ENCODE results near the gene LY6G6D.

The LY6G6D gene, protein sequence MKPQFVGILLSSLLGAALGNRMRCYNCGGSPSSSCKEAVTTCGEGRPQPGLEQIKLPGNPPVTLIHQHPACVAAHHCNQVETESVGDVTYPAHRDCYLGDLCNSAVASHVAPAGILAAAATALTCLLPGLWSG

DNA sequence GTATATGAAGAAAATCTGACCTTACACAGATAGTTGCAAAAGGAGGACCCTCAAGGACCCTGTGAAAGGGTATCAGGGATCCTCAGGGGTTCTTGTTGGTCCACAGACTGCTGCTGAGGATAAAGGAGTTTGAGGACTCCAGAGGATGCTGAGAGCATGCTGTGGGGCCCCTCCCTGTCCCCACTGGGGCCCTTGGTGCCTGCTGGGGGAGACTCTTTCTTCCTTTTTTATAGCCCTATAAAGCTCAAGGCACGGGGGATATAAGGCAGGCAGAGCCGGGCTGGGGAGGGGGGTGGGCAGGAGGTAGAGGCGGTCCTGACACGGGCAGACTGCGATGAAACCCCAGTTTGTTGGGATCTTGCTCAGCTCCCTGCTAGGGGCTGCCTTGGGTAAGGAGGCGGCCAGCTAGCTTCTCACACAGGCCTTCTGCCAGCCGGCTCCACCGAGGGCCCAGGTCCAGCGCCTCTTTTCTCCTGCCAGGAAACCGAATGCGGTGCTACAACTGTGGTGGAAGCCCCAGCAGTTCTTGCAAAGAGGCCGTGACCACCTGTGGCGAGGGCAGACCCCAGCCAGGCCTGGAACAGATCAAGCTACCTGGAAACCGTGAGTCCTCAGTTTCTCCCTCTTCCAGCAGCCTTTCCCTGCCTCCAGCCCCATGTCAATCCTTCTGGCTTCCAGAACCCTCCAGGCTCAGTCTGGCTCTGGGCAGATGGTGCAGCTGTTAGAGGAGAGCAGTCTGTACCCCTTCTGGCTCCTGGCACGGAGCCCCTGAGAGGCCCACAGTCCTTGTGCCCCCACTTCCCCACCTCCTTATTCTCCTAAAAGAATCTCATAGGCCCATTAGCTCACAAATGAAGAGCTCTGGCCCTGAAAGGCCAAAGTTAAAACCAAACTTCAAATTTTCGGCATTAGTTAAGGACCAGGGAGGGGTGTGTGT lies at the start of gene LY6G6D:
Gene LY6G6D, plus strand, starts transcription at position 327 of the 937 bp plus-strand sequence. Its CDS starts 8 bp downstream, at position 335.
- H3K4me3 ChIP-seq (ENCODE audit: low read depth in 1 of 2, low read length in 2 of 2) = no peak within 1 kb of the TSS
- H3K9me3 ChIP-seq (ENCODE audit: low read length) = no peaks in the 10 kb centered on the region
- no peak within 1 kb of the TSS for H3K9ac ChIP-seq (ENCODE audit: low read length)
- no peaks in the 10 kb centered on the region for H3K27me3 ChIP-seq (ENCODE audit: control insufficient read depth in 1 of 2, insufficient read depth in 2 of 2, low read length in 2 of 2)
- peak within 1 kb of the TSS; percentile 27 for H3K27ac ChIP-seq (ENCODE audit: low read depth, low read length)
- no peaks in the 10 kb centered on the region for H3K36me3 ChIP-seq (ENCODE audit: insufficient read depth, low read length)
- H3K4me1 ChIP-seq (ENCODE audit: insufficient read depth, low read length) = peaks cover 9% of the 10 kb centered on the region

- peak within 1 kb of the TSS; percentile 85 to 96 for H3K4me3 ChIP-seq (ENCODE audit: low read depth in 1 of 2, low read length in 2 of 2)
- peaks cover 43% of the 10 kb centered on the region for H3K4me1 ChIP-seq (ENCODE audit: insufficient read depth, low read length)
- H3K27ac ChIP-seq (ENCODE audit: low read depth, low read length) = peak within 1 kb of the TSS; percentile 95
- peaks cover 57% of the 10 kb centered on the region for H3K36me3 ChIP-seq (ENCODE audit: insufficient read depth, low read length)
- peak within 1 kb of the TSS; percentile 96 for H3K9ac ChIP-seq (ENCODE audit: low read length)
- no peaks in the 10 kb centered on the region for H3K27me3 ChIP-seq (ENCODE audit: control insufficient read depth in 1 of 2, insufficient read depth in 2 of 2, low read length in 2 of 2)
- H3K9me3 ChIP-seq (ENCODE audit: low read length) = no peaks in the 10 kb centered on the region
Measured at GRCh38 chr6:31665501-31666336, 49.4 kb upstream of the LY6G6D start, which contains the start of gene CSNK2B. Gene CSNK2B (plus strand): TSS chr6:31666080. CDS start chr6:31666832, 752 bp downstream.

DNA sequence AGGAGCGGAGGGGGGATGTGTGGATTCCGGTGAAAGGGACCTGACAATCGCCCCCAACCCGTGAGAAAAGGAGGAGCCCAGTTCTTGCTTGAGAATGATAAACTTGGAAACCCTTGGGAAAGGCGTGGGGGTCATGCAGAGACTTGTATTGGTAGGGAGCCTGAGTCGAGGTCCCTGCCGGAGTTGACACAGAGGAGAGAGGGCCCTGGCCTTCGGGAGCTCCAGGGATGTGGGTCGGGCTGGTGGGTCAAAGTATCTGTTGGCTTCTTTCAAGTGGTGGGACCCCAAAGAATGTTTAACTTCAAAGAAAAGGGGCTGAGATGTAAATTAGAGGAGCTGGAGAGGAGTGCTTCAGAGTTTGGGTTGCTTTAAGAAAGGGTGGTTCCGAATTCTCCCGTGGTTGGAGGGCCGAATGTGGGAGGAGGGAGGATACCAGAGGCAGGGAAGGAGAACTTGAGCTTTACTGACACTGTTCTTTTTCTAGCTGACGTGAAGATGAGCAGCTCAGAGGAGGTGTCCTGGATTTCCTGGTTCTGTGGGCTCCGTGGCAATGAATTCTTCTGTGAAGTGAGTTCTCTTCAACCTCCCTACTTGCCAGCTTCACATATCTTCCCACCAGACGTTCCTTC lies 48.7 kb upstream of the LY6G6D start:
- Histone ChIP-seq H3K36me3 (ENCODE audit: insufficient read depth, low read length) (peaks cover 64% of the 10 kb centered on the region), H3K9ac (ENCODE audit: low read length) (peak overlapping the region; percentile 96), H3K4me3 (ENCODE audit: low read depth in 1 of 2, low read length in 2 of 2) (peak overlapping the region; percentile 85 to 96), H3K4me1 (ENCODE audit: insufficient read depth, low read length) (peaks cover 37% of the 10 kb centered on the region), H3K27ac (ENCODE audit: low read depth, low read length) (peak overlapping the region; percentile 95), H3K9me3 (ENCODE audit: low read length) (no peaks in the 10 kb centered on the region), H3K27me3 (ENCODE audit: control insufficient read depth in 1 of 2, insufficient read depth in 2 of 2, low read length in 2 of 2) (no peaks in the 10 kb centered on the region)

- Histone ChIP-seq H3K9me3 (ENCODE audit: low read length) (no peaks in the 10 kb centered on the region), H3K27ac (ENCODE audit: low read depth, low read length) (no peak within 1 kb of the TSS), H3K9ac (ENCODE audit: low read length) (no peak within 1 kb of the TSS), H3K4me3 (ENCODE audit: low read depth in 1 of 2, low read length in 2 of 2) (no peak within 1 kb of the TSS), H3K36me3 (ENCODE audit: insufficient read depth, low read length) (peaks cover 55% of the 10 kb centered on the region), H3K27me3 (ENCODE audit: control insufficient read depth in 1 of 2, insufficient read depth in 2 of 2, low read length in 2 of 2) (no peaks in the 10 kb centered on the region), H3K4me1 (ENCODE audit: insufficient read depth, low read length) (peaks cover 11% of the 10 kb centered on the region)
Measured at GRCh38 chr6:31669676-31670075, 45.5 kb upstream of the LY6G6D start, which contains the start of gene LY6G5B. Gene LY6G5B (plus strand): TSS chr6:31669976. CDS start chr6:31670951, 975 bp downstream.

GRCh38 chr6:31676322-31676903 lies 38.7 kb upstream of the LY6G6D start:
- H3K27me3 ChIP-seq (ENCODE audit: control insufficient read depth in 1 of 2, insufficient read depth in 2 of 2, low read length in 2 of 2) = no peaks in the 10 kb centered on the region
- no peak overlapping the region for H3K9ac ChIP-seq (ENCODE audit: low read length)
- no peak overlapping the region for H3K4me3 ChIP-seq (ENCODE audit: low read depth in 1 of 2, low read length in 2 of 2)
- peaks cover 10% of the 10 kb centered on the region for H3K4me1 ChIP-seq (ENCODE audit: insufficient read depth, low read length)
- peaks cover 9% of the 10 kb centered on the region for H3K36me3 ChIP-seq (ENCODE audit: insufficient read depth, low read length)
- no peaks in the 10 kb centered on the region for H3K9me3 ChIP-seq (ENCODE audit: low read length)
- no peak overlapping the region for H3K27ac ChIP-seq (ENCODE audit: low read depth, low read length)

DNA sequence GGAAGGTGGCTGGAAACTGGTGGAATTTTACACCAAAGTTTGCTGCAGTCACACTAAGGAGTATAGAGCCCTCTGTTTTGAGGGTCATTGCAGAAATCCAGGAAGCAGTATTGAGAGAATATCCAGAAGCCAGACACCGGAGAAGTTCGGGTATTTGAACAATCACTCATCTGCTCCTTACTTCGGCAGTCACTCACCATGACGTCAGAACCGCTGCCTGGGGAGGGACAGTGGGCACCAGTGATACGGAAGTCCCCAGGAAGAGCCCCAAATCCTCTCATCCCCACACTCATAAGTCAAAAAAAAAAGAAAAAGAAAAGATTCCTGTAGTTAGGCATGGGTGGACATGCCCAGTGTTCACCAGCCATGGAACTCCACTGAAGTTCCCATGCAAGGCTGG lies 38.2 kb upstream of the LY6G6D start:
- no peaks in the 10 kb centered on the region for H3K9me3 ChIP-seq (ENCODE audit: low read length)
- H3K27me3 ChIP-seq (ENCODE audit: control insufficient read depth in 1 of 2, insufficient read depth in 2 of 2, low read length in 2 of 2) = no peaks in the 10 kb centered on the region
- no peak overlapping the region for H3K9ac ChIP-seq (ENCODE audit: low read length)
- H3K36me3 ChIP-seq (ENCODE audit: insufficient read depth, low read length) = peaks cover 4% of the 10 kb centered on the region
- no peak overlapping the region for H3K27ac ChIP-seq (ENCODE audit: low read depth, low read length)
- H3K4me1 ChIP-seq (ENCODE audit: insufficient read depth, low read length) = peaks cover 13% of the 10 kb centered on the region
- H3K4me3 ChIP-seq (ENCODE audit: low read depth in 1 of 2, low read length in 2 of 2) = no peak overlapping the region

DNA sequence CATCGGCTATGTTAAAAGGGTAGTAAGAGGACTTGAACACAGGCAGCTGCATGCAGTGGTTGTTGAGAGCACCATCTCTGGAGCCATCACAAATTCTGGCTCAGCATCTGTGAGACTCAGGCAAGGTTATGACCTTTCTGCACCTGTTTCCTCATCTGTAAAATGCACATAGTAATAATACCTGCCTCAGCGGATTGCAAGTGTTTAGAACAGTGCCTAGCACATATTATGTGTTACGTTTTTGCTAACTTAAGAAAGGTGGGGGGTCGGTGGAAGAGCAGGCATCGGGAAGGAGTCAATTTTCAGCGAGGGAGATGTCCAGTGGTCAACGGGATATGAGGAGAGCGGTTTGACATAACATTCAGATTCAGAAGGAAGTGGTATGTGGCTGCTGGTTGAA lies 37.2 kb upstream of the LY6G6D start:
- Histone ChIP-seq H3K9ac (ENCODE audit: low read length) (no peak overlapping the region), H3K36me3 (ENCODE audit: insufficient read depth, low read length) (no peaks in the 10 kb centered on the region), H3K4me1 (ENCODE audit: insufficient read depth, low read length) (peaks cover 13% of the 10 kb centered on the region), H3K9me3 (ENCODE audit: low read length) (no peaks in the 10 kb centered on the region), H3K4me3 (ENCODE audit: low read depth in 1 of 2, low read length in 2 of 2) (no peak overlapping the region), H3K27me3 (ENCODE audit: control insufficient read depth in 1 of 2, insufficient read depth in 2 of 2, low read length in 2 of 2) (no peaks in the 10 kb centered on the region), H3K27ac (ENCODE audit: low read depth, low read length) (no peak overlapping the region)

DNA sequence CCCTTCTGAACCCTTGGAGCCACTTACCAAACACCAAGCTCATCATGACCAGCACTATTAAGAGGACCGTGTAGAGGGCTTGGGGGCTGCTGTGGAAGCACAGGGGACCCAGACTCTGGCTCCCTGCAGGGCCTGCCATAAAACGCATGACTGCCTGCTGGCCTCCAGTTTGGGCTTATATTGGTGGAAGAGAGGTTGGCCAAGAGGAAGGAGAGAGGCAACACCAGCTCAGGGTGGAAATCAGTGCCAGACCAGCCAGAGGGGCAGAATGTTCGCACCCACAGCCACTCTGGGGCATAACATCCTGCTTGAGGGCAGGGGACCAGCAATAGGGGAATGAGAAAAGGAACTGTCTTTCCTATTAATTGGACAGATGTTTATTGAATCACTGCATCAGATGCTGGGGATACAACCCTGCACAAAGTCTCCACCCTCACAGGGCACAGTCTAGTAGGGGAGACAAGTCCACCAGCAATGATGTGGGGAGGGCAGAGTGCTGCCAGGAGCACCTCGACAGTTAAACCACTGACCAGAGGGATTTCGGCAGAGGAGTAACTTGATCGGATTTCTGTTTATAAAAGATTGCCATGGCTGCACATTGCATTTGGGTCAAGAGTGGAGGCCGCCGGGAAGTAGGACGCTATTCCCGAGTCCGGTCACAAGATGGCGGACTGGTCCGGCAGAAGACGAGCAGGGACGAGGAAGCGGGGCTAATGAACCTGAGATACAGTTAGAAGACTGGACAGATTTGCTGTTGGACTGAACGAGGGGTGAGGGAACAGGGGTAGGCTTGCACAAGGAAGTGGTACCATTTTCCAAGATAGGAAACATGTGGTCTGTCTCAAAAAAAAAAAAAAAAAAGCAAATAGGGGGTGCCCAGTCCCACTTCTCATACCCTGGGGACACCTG lies 34.7 kb upstream of the LY6G6D start, which contains the start of gene LY6G5C:
Gene LY6G5C, minus strand, starts transcription at position 842 of the 909 bp plus-strand sequence. Its CDS starts 694 bp downstream, at position 148.
- Histone ChIP-seq H3K9me3 (ENCODE audit: low read length) (no peaks in the 10 kb centered on the region), H3K36me3 (ENCODE audit: insufficient read depth, low read length) (no peaks in the 10 kb centered on the region), H3K9ac (ENCODE audit: low read length) (peak within 1 kb of the TSS; percentile 53), H3K4me1 (ENCODE audit: insufficient read depth, low read length) (peaks cover 13% of the 10 kb centered on the region), H3K4me3 (ENCODE audit: low read depth in 1 of 2, low read length in 2 of 2) (peak within 1 kb of the TSS; percentile 24 to 71), H3K27me3 (ENCODE audit: control insufficient read depth in 1 of 2, insufficient read depth in 2 of 2, low read length in 2 of 2) (no peaks in the 10 kb centered on the region), H3K27ac (ENCODE audit: low read depth, low read length) (peak within 1 kb of the TSS; percentile 74)

DNA sequence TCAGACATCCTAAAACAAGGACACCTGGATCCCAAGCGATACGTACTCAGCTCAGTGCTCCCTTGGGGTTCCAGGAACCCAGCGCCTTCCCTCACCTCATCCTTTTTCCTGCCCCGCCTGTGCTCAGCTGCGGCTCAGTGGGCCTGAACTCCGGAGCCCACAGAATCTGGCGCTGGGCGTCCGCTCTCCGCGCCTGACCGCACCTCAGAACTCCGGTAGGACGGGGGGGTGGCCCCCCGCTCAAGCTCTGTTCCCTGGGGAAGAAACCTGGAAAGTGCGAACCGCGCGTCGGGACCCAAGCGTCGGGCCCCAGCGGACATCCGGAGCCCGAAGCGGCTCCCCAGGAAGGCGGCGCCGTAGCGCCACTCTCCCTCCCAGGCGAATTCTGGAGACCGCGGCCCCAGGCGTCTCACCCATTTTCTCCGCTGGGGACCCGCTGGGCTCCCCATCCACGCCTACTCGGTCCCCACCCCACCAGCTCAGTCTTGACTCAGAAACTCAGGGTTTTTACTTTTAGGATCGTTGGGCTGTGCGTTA lies 33.9 kb upstream of the LY6G6D start:
- peaks cover 13% of the 10 kb centered on the region for H3K4me1 ChIP-seq (ENCODE audit: insufficient read depth, low read length)
- peak overlapping the region; percentile 53 for H3K9ac ChIP-seq (ENCODE audit: low read length)

More for the DNA sequence above, 33.9 kb upstream of the LY6G6D start:
- peak overlapping the region; percentile 24 to 71 for H3K4me3 ChIP-seq (ENCODE audit: low read depth in 1 of 2, low read length in 2 of 2)
- H3K27me3 ChIP-seq (ENCODE audit: control insufficient read depth in 1 of 2, insufficient read depth in 2 of 2, low read length in 2 of 2) = no peaks in the 10 kb centered on the region
- H3K36me3 ChIP-seq (ENCODE audit: insufficient read depth, low read length) = peaks cover 4% of the 10 kb centered on the region
- H3K27ac ChIP-seq (ENCODE audit: low read depth, low read length) = peak overlapping the region; percentile 74
- H3K9me3 ChIP-seq (ENCODE audit: low read length) = no peaks in the 10 kb centered on the region

All from muscle layer of colon (tissue), 2 donors.